LNCAP (cell line): Measurements from ENCODE around the gene NRCAM.

ENCODE experiments used
- CTCF ChIP-seq: fragments of 450-650 bp; IDR thresholded peaks from 2 replicates; pipeline ENCODE4 v1.5.1; 2017; ENCODE audit warnings: mild to moderate bottlenecking

The NRCAM gene

GRCh38 chr7:108099713-108100112, 356.5 kb downstream of the NRCAM start:
- TF ChIP-seq CTCF: no peak

- peak; percentile 21; the same call in 1 of the 2 replicates for TF ChIP-seq CTCF
Measured at GRCh38 chr7:108097703-108098102, 358.5 kb downstream of the NRCAM start.
